K562 (cell line): Measurements from ENCODE around the gene SKAP1. TPM values are rescaled to one million over a fixed set of nuclear protein-coding genes. Genes with fewer than 3 reads are reported as not detected.

Source experiments
- AFF1 ChIP-seq, 2 experiments: fragments of 450-650 bp; IDR thresholded peaks; 2 replicates each; pipeline ENCODE4 v1.6.1; 2018; ENCODE audit warnings: mild to moderate bottlenecking in 2 of 2, low read depth in 1 of 2; ENCODE audit not compliant: partially characterized antibody in 2 of 2
- ATF2 ChIP-seq: sonication (generic); formaldehyde crosslinking; IDR thresholded peaks from 2 replicates; pipeline ENCODE4 v1.8.1; 2022; ENCODE audit warnings: missing genetic modification reagents
- ATF7 ChIP-seq: fragments of 450-650 bp; IDR thresholded peaks from 2 replicates; pipeline ENCODE4 v1.7.1; 2014; ENCODE audit warnings: mild to moderate bottlenecking, moderate library complexity
- BACH1 ChIP-seq: fragments of 200-800 bp; sonication (Bioruptor generic); IDR thresholded peaks from 2 replicates; pipeline ENCODE4 v1.6.1; 2016; ENCODE audit warnings: missing genetic modification characterization, missing compliant biosample characterization
- FOXJ3 ChIP-seq: sonication (generic); formaldehyde crosslinking; IDR thresholded peaks from 2 replicates; pipeline ENCODE4 v1.4.0; 2020; ENCODE audit warnings: mild to moderate bottlenecking, missing genetic modification reagents
- L3MBTL2 ChIP-seq: fragments of 450-650 bp; IDR thresholded peaks from 2 replicates; pipeline ENCODE4 v1.6.1; 2016; ENCODE audit warnings: mild to moderate bottlenecking, moderate library complexity
- TAF9B ChIP-seq: fragments of 450-650 bp; IDR thresholded peaks from 2 replicates; pipeline ENCODE4 v1.6.1; 2018; ENCODE audit warnings: mild to moderate bottlenecking; ENCODE audit not compliant: partially characterized antibody
- TBP ChIP-seq: optimal IDR thresholded peaks from 2 replicates; pipeline ENCODE3; 2011; ENCODE audit warnings: low read depth, low read length, improper control_type of control experiment
- ZNF445 ChIP-seq: fragments of 250-450 bp; sonication (Bioruptor Pico); IDR thresholded peaks from 2 replicates; pipeline ENCODE4 v1.4.0; 2020; ENCODE audit warnings: low read depth, mild to moderate bottlenecking, moderate library complexity
- ZNF707 ChIP-seq: fragments of 250-450 bp; sonication (Bioruptor Pico); conservative IDR thresholded peaks from 2 replicates; pipeline ENCODE4 v1.8.0; 2022; ENCODE audit warnings: inconsistent platforms, mild to moderate bottlenecking, moderate library complexity
- ZSCAN32 ChIP-seq: fragments of 450-650 bp; formaldehyde crosslinking; IDR thresholded peaks from 2 replicates; pipeline ENCODE4 v1.4.0; 2020; ENCODE audit warnings: mild to moderate bottlenecking, moderate library complexity
- polyA plus RNA-seq, 8 experiments: library from polyadenylated mRNA; depleted of rRNA in 4 of 8; stranded (reverse) in 5 of 8; unstranded in 3 of 8; fragments of >200 nt; fragmentation: Nextera tagmentation in 2 of 8; fragmentation: Illumina TruSeq in 1 of 8; extraction: Ambion mirVana in 2 of 8; extraction: Trizol in 1 of 8; gene quantifications; 2 replicates each; pipeline versions ENCODE4 v1.2.1 to v1.2.3, GENCODE V29; 2011 to 2014; ENCODE audit warnings: inconsistent platforms in 1 of 8, missing spikeins in 1 of 8
- total RNA-seq, 7 experiments: library from RNA; depleted of rRNA in 6 of 7; stranded (reverse); fragments of >200 nt in 6 of 7; fragmentation: Illumina TruSeq in 2 of 7; extraction: Trizol in 2 of 7; gene quantifications; 2 replicates each; pipeline versions ENCODE4 v1.2.1 to v1.2.3, GENCODE V29; 2011 to 2021; ENCODE audit warnings: low replicate concordance in 1 of 7
- TF ChIP-seq, protein P1 (sequence below), 2 experiments: fragments of 450-650 bp in 1 of 2; sonication (generic) in 1 of 2; formaldehyde crosslinking in 1 of 2; IDR thresholded peaks; 2 replicates each; pipeline versions ENCODE4 v1.7.1 to v1.9.0; 2016 to 2022; ENCODE audit warnings: inconsistent platforms in 1 of 2, mild to moderate bottlenecking in 1 of 2, missing genetic modification reagents in 1 of 2

SKAP1 gene
- total and polyA plus RNA-seq, 9 of the 15 experiments (the other 6 are each of a cell fraction or from before 2014, with no cell fraction given), result 0.06 to 0.80 (median 0.10) TPM; not detected in 4

DNA sequence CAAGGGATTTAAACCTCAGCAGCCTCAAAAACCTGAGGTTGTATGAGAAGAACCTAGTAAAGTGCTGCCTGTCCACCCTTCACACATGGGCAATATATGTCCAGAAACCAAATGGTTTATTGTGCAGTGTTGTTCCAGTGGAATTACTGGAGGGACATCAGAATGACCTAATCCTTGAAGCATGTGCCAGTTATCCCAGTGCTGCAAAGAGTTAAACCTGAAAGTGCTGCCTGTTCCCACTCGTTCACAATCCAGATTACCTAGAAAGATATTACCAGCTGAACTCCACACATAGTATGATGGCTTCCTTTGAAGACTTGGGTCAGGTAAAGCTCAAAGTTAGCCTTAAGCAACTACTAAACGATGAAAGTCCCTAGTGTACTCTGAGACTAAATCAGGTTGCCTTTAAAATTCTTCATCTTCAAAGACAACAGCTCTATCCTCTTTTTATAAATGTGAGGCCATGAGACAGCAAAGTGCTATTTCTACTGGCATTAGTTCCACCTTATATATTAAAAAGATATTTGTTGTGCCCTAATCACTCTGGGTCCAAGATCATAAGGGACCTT is 189.4 kb downstream of the SKAP1 start (continued):
- TF ChIP-seq ZNF445 (CRISPR knock-in tag) (no peak), ATF7 (peak; percentile 37; the same call in 1 of the 2 replicates), BACH1 (tag) (no peak), ZNF707 (CRISPR knock-in tag) (no peak), AFF1 (IDR thresholded peaks at IDR 0.05; ENCODE audit: low read depth in 1 of 2, partially characterized antibody in 2 of 2) (no peak), TBP (no peak), TAF9B (peak; percentile 8), ZSCAN32 (CRISPR knock-in tag) (no peak), L3MBTL2 (peak; percentile 42; the same call in 1 of the 2 replicates), FOXJ3 (CRISPR knock-in tag) (no peak), ATF2 (CRISPR knock-in tag) (no peak)
- TF ChIP-seq, protein P1, sequence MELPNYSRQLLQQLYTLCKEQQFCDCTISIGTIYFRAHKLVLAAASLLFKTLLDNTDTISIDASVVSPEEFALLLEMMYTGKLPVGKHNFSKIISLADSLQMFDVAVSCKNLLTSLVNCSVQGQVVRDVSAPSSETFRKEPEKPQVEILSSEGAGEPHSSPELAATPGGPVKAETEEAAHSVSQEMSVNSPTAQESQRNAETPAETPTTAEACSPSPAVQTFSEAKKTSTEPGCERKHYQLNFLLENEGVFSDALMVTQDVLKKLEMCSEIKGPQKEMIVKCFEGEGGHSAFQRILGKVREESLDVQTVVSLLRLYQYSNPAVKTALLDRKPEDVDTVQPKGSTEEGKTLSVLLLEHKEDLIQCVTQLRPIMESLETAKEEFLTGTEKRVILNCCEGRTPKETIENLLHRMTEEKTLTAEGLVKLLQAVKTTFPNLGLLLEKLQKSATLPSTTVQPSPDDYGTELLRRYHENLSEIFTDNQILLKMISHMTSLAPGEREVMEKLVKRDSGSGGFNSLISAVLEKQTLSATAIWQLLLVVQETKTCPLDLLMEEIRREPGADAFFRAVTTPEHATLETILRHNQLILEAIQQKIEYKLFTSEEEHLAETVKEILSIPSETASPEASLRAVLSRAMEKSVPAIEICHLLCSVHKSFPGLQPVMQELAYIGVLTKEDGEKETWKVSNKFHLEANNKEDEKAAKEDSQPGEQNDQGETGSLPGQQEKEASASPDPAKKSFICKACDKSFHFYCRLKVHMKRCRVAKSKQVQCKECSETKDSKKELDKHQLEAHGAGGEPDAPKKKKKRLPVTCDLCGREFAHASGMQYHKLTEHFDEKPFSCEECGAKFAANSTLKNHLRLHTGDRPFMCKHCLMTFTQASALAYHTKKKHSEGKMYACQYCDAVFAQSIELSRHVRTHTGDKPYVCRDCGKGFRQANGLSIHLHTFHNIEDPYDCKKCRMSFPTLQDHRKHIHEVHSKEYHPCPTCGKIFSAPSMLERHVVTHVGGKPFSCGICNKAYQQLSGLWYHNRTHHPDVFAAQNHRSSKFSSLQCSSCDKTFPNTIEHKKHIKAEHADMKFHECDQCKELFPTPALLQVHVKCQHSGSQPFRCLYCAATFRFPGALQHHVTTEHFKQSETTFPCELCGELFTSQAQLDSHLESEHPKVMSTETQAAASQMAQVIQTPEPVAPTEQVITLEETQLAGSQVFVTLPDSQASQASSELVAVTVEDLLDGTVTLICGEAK (IDR thresholded peaks at IDR 0.05), result 0 out of 2 replicates have a peak, but pooled peaks have one; percentile 13
- TF ChIP-seq, protein P1 (CRISPR knock-in tag; IDR thresholded peaks at IDR 0.05), result no peak
- TF ChIP-seq, all 486 proteins: peak for 15
